Smooth muscle cell (in vitro differentiated cells): Measurements from ENCODE around the gene RREB1. TPM values are rescaled to one million over a fixed set of nuclear protein-coding genes. Genes with fewer than 3 reads are reported as not detected.

Experiments used
- DNase-seq: peaks from one replicate; lab custom pipeline; 2025; ENCODE audit not compliant: unreplicated experiment; lab: John Stamatoyannopoulos, UW
- H2AFZ ChIP-seq: fragments of 200-600 bp; sonication (generic); 2 replicates; pipeline ENCODE4 v1.6.0; 2016; ENCODE audit warnings: antibody characterized with exemption, low read depth, mild to moderate bottlenecking
- H3F3A ChIP-seq: fragments of 200-600 bp; sonication (generic); 2 replicates; pipeline ENCODE4 v1.6.0; 2017; ENCODE audit warnings: antibody characterized with exemption, low read depth
- H3K27ac ChIP-seq: fragments of 200-600 bp; sonication (generic); 2 replicates; pipeline ENCODE4 v1.5.1; 2016; ENCODE audit warnings: low read depth, mild to moderate bottlenecking
- H3K27me3 ChIP-seq: fragments of 200-600 bp; sonication (generic); 2 replicates; pipeline ENCODE4 v1.6.1; 2016; ENCODE audit warnings: low read depth, mild to moderate bottlenecking
- H3K36me3 ChIP-seq: fragments of 200-600 bp; sonication (generic); 2 replicates; pipeline ENCODE4 v1.5.1; 2016; ENCODE audit warnings: low read depth
- H3K4me1 ChIP-seq: fragments of 200-600 bp; sonication (generic); 2 replicates; pipeline ENCODE4 v1.5.1; 2016; ENCODE audit warnings: low read depth
- H3K4me2 ChIP-seq: fragments of 200-600 bp; sonication (generic); 2 replicates; pipeline ENCODE4 v1.6.0; 2016; ENCODE audit warnings: mild to moderate bottlenecking
- H3K4me3 ChIP-seq: fragments of 200-600 bp; sonication (generic); 2 replicates; pipeline ENCODE4 v1.5.1; 2016; ENCODE audit warnings: mild to moderate bottlenecking
- H3K79me2 ChIP-seq: fragments of 200-600 bp; sonication (generic); 2 replicates; pipeline ENCODE4 v1.6.0; 2016; ENCODE audit warnings: low read depth, mild to moderate bottlenecking
- H3K9ac ChIP-seq: fragments of 200-600 bp; sonication (generic); 2 replicates; pipeline ENCODE4 v1.6.0; 2016; ENCODE audit warnings: low read depth
- H3K9me3 ChIP-seq: fragments of 200-600 bp; sonication (generic); replicated peaks from 2 replicates; pipeline ENCODE4 v1.5.1; 2016; ENCODE audit warnings: low read depth
- H4K20me1 ChIP-seq: fragments of 200-600 bp; sonication (generic); 2 replicates; pipeline ENCODE4 v1.6.0; 2016; ENCODE audit warnings: low read depth
- CTCF ChIP-seq: fragments of 200-600 bp; sonication (generic); IDR thresholded peaks from 2 replicates; pipeline ENCODE4 v1.5.1; 2017; ENCODE audit warnings: borderline replicate concordance, mild to moderate bottlenecking, antibody characterized with exemption; ENCODE audit not compliant: insufficient read depth, poor library complexity, severe bottlenecking
- WGBS: methylation state at CpG from one replicate; pipeline ENCODE4 v1.1.7; 2016; ENCODE audit warnings: low lambda C conversion rate; 5-methylcytosine and 5-hydroxymethylcytosine counted together
- polyA plus RNA-seq: library from polyadenylated mRNA; unstranded; fragments of >200 nt; fragmentation: Nextera tagmentation; extraction: Ambion mirVana; gene quantifications from 2 replicates; pipeline ENCODE4 v1.2.1, GENCODE V29; 2016
- total RNA-seq: library from RNA; depleted of rRNA; stranded (reverse); fragments of >200 nt; gene quantifications from 2 replicates; pipeline ENCODE4 v1.2.3, GENCODE V29; 2014

The RREB1 gene
- total and polyA plus RNA-seq, 2 experiments from 2014 or later = 13.2 to 26.1 TPM

- no peak for DNase-seq
- 40% methylated on average over 6 of the region's 6 CpGs for WGBS
Observed at GRCh38 chr6:7157752-7158616, 50.2 kb downstream of the RREB1 start.

GRCh38 chr6:7159790-7160525, 52.2 kb downstream of the RREB1 start:
- TF ChIP-seq CTCF = no peak
- H3K4me2 ChIP-seq = no peak overlapping the region
- H2AFZ ChIP-seq = no peak overlapping the region
- no peak overlapping the region for H3K27ac ChIP-seq
- WGBS = 91% methylated on average over 4 of the region's 4 CpGs
- H3K9me3 ChIP-seq = no peaks in the 10 kb centered on the region
- DNase-seq = no peak
- peaks cover 33% of the 10 kb centered on the region for H3K4me1 ChIP-seq
- H3K79me2 ChIP-seq = peaks cover 94% of the 10 kb centered on the region
- no peaks in the 10 kb centered on the region for H3F3A ChIP-seq
- no peak overlapping the region for H3K4me3 ChIP-seq
- no peaks in the 10 kb centered on the region for H3K27me3 ChIP-seq
- no peak overlapping the region for H3K9ac ChIP-seq
- H3K36me3 ChIP-seq = no peaks in the 10 kb centered on the region
- H4K20me1 ChIP-seq = peaks cover 100% of the 10 kb centered on the region

More at GRCh38 chr6:7157752-7158616, 50.2 kb downstream of the RREB1 start:
- Histone ChIP-seq H3K9ac (no peak overlapping the region), H3F3A (no peaks in the 10 kb centered on the region), H2AFZ (no peak overlapping the region), H3K9me3 (no peaks in the 10 kb centered on the region), H3K4me3 (no peak overlapping the region), H3K79me2 (peaks cover 93% of the 10 kb centered on the region), H3K4me2 (peak overlapping the region; percentile 52), H3K27ac (peak overlapping the region; percentile 61), H3K27me3 (no peaks in the 10 kb centered on the region), H3K4me1 (peaks cover 27% of the 10 kb centered on the region), H4K20me1 (peaks cover 100% of the 10 kb centered on the region), H3K36me3 (no peaks in the 10 kb centered on the region)
- no peak for TF ChIP-seq CTCF

GRCh38 chr6:7161253-7161623, 53.5 kb downstream of the RREB1 start:
- H3F3A ChIP-seq = no peaks in the 10 kb centered on the region
- no peaks in the 10 kb centered on the region for H3K9me3 ChIP-seq
- H2AFZ ChIP-seq = no peak overlapping the region
- H3K4me2 ChIP-seq = no peak overlapping the region
- H3K27ac ChIP-seq = no peak overlapping the region
- no peak overlapping the region for H3K4me3 ChIP-seq
- peaks cover 36% of the 10 kb centered on the region for H3K4me1 ChIP-seq
- peaks cover 96% of the 10 kb centered on the region for H3K79me2 ChIP-seq
- H3K9ac ChIP-seq = no peak overlapping the region
- TF ChIP-seq CTCF = no peak
- no peak for DNase-seq
- H3K27me3 ChIP-seq = no peaks in the 10 kb centered on the region
- H4K20me1 ChIP-seq = peaks cover 100% of the 10 kb centered on the region
- no peaks in the 10 kb centered on the region for H3K36me3 ChIP-seq
